HG03060 (cell line): ENCODE data around the gene KLHL30.

ENCODE experiments used
- ATAC-seq: cut with Tn5 transposase; IDR thresholded peaks from one replicate; pipeline ENCODE4 v1.9.1; 2021; ENCODE audit warnings: low read depth, moderate number of reproducible peaks; ENCODE audit not compliant: unreplicated experiment

Gene KLHL30

GRCh38 chr2:238130111-238130695 is 8.3 kb upstream of the KLHL30 start:
- ATAC-seq: no peak

GRCh38 chr2:238130696-238131628 is 7.5 kb upstream of the KLHL30 start:
- no peak for ATAC-seq

- ATAC-seq: no peak
Measured at GRCh38 chr2:238131761-238132462, 6.6 kb upstream of the KLHL30 start.

GRCh38 chr2:238132463-238133450 is 5.7 kb upstream of the KLHL30 start:
- no peak for ATAC-seq

GRCh38 chr2:238133499-238134392 is 4.7 kb upstream of the KLHL30 start:
- ATAC-seq: no peak

- ATAC-seq: no peak
Measured at GRCh38 chr2:238134393-238134785, 4.1 kb upstream of the KLHL30 start.

- no peak for ATAC-seq
Measured at GRCh38 chr2:238135601-238136150, 2.8 kb upstream of the KLHL30 start.

GRCh38 chr2:238136820-238137537 is 1.5 kb upstream of the KLHL30 start:
- no peak for ATAC-seq

- no peak for ATAC-seq
Measured at GRCh38 chr2:238137885-238138284, 583 bp upstream of the KLHL30 start.

GRCh38 chr2:238139196-238140039 is 950 bp downstream of the KLHL30 start:
- no peak for ATAC-seq

GRCh38 chr2:238140040-238140439 is 1.6 kb downstream of the KLHL30 start:
- no peak for ATAC-seq

GRCh38 chr2:238140721-238141540 is 2.5 kb downstream of the KLHL30 start:
- ATAC-seq: no peak

GRCh38 chr2:238141541-238142318 is 3.3 kb downstream of the KLHL30 start:
- no peak for ATAC-seq

- no peak for ATAC-seq
Measured at GRCh38 chr2:238142382-238143205, 4.1 kb downstream of the KLHL30 start.
